IPS-15b (cell line): ENCODE measurements around the gene COPS9.
A peak's percentile ranks its signal among the peaks of the same experiment; 100 is the strongest.

Source experiments
- H3K27me3 ChIP-seq: one replicate; pipeline ENCODE4 v1.6.1; 2013; ENCODE audit warnings: low read length; ENCODE audit not compliant: control insufficient read depth, insufficient read depth
- H3K36me3 ChIP-seq: one replicate; pipeline ENCODE4 v1.6.1; 2013; ENCODE audit warnings: low read length; ENCODE audit not compliant: control insufficient read depth, insufficient read depth
- H3K4me1 ChIP-seq: one replicate; pipeline ENCODE4 v1.6.1; 2013; ENCODE audit warnings: mild to moderate bottlenecking, low read length; ENCODE audit not compliant: control insufficient read depth, insufficient read depth
- H3K4me3 ChIP-seq: one replicate; pipeline ENCODE4 v1.5.1; 2013; ENCODE audit warnings: low read depth, low read length
- H3K9ac ChIP-seq: one replicate; pipeline ENCODE4 v1.6.1; 2013; ENCODE audit warnings: low read depth, mild to moderate bottlenecking, low read length
- H3K9me3 ChIP-seq: one replicate; pipeline ENCODE4 v1.6.1; 2013; ENCODE audit warnings: mild to moderate bottlenecking, low read length; ENCODE audit not compliant: control insufficient read depth, insufficient read depth

Gene COPS9

GRCh38 chr2:240136013-240136670, at the start of gene COPS9:
Gene COPS9 (minus strand): TSS chr2:240136305. CDS start chr2:240136284, 21 bp downstream.
- peaks cover 8% of the 10 kb centered on the region for H3K27me3 ChIP-seq
- H3K9me3 ChIP-seq, result no peaks in the 10 kb centered on the region
- H3K4me3 ChIP-seq, result peak within 1 kb of the TSS; percentile 90
- peaks cover 15% of the 10 kb centered on the region for H3K36me3 ChIP-seq
- peaks cover 7% of the 10 kb centered on the region for H3K4me1 ChIP-seq
- peak within 1 kb of the TSS; percentile 79 for H3K9ac ChIP-seq

DNA sequence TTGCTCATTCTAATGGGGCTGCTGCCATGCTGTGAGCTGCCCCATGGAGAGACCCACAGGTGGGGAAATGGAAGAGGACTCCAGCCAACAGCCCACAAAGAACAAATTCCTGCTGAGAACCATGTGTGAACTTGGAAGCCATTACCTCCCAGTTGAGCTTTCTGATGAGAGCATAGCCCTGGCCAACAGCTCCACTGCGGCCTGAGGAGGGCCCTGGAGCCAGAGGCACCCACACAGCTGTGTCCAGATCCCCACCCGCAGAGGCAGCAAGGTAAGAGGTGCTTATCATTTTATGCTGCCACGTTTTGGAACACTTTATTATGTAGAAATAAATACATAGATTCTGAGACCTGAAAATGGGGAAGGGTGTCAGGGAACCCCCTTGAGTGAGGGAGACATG, 48.6 kb upstream of the COPS9 start:
- Histone ChIP-seq H3K9me3 (peaks cover 5% of the 10 kb centered on the region), H3K27me3 (no peaks in the 10 kb centered on the region), H3K36me3 (no peaks in the 10 kb centered on the region), H3K9ac (no peak overlapping the region), H3K4me1 (no peaks in the 10 kb centered on the region), H3K4me3 (no peak overlapping the region)

- Histone ChIP-seq H3K9me3 (peaks cover 5% of the 10 kb centered on the region), H3K9ac (no peak overlapping the region), H3K36me3 (no peaks in the 10 kb centered on the region), H3K27me3 (no peaks in the 10 kb centered on the region), H3K4me3 (no peak overlapping the region), H3K4me1 (no peaks in the 10 kb centered on the region)
Observed at GRCh38 chr2:240183875-240184590, 47.9 kb upstream of the COPS9 start.

DNA sequence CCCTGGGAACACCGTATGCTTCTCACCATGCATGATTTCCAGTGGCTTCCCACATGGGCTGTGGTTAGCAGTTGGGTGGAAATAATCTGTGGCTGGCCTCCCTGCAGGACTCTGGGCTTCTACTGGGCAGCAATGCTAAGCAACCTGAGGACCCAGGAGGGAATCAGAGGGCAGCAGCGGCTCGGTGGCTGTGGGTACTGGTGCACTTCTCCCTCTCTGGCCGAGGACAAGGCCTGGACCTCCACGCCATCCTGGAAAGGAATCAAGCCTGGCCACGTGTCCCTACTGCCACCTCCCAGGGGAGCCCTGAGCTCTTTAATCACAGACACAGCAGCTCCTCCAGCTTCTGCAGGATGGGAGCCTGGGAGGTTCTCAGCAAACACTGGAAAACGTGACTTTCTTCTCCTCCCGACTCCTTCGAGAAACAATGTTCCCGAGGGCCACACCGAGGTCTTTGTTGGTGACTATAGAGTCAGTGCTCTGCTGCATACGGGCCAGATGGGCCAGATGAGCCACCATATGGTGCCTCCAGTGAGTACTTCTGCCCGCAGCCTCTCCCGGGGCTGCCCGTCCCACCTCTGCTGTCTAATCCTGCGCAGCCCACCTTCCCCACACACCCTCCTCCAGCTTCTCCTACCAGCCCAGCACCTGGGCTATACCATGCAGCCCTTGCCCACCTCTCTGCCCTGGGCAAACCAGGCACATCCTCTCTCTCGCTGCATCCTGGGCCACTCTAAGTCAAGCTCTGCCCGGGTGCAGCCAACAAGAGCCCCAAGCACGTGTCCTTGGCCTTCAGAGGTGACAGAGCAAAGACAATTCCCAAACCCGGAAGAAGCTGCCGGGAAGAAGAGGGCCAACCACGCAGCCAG, 47.1 kb upstream of the COPS9 start:
- no peaks in the 10 kb centered on the region for H3K4me1 ChIP-seq
- H3K9ac ChIP-seq, result no peak overlapping the region
- no peak overlapping the region for H3K4me3 ChIP-seq
- no peaks in the 10 kb centered on the region for H3K36me3 ChIP-seq
- H3K27me3 ChIP-seq, result no peaks in the 10 kb centered on the region
- H3K9me3 ChIP-seq, result peaks cover 5% of the 10 kb centered on the region

DNA sequence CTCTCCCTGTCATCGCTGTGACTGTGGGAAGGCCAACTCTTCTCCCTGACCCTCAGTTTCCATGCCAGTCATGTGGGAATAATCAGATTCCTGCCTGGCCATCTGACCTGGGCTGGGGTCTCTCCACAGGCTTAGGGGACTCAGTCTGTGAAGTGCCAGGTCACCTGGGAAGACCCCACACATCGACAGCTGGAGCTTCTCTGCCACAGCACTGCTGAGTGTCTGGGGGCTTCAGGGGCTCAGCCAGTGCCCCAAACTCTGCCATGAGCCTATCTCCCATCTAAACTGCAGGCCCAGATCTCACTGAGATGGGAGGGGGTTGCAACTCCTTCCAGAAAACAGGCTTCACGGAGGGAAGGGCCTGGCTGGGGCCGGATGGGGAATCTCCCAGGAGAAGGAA, 46.4 kb upstream of the COPS9 start:
- no peaks in the 10 kb centered on the region for H3K4me1 ChIP-seq
- H3K9me3 ChIP-seq, result peaks cover 1% of the 10 kb centered on the region
- H3K4me3 ChIP-seq, result no peak overlapping the region
- no peaks in the 10 kb centered on the region for H3K36me3 ChIP-seq
- no peak overlapping the region for H3K9ac ChIP-seq
- H3K27me3 ChIP-seq, result no peaks in the 10 kb centered on the region

- H3K9ac ChIP-seq, result no peak overlapping the region
- no peaks in the 10 kb centered on the region for H3K27me3 ChIP-seq
- no peaks in the 10 kb centered on the region for H3K9me3 ChIP-seq
- H3K4me1 ChIP-seq, result no peaks in the 10 kb centered on the region
- no peak overlapping the region for H3K4me3 ChIP-seq
- H3K36me3 ChIP-seq, result no peaks in the 10 kb centered on the region
Observed at GRCh38 chr2:240182001-240182400, 45.9 kb upstream of the COPS9 start.

GRCh38 chr2:240179941-240180666, 44.0 kb upstream of the COPS9 start:
- Histone ChIP-seq H3K4me1 (no peaks in the 10 kb centered on the region), H3K36me3 (no peaks in the 10 kb centered on the region), H3K9ac (no peak overlapping the region), H3K4me3 (no peak overlapping the region), H3K9me3 (no peaks in the 10 kb centered on the region), H3K27me3 (no peaks in the 10 kb centered on the region)

GRCh38 chr2:240179186-240179815, 43.2 kb upstream of the COPS9 start:
- Histone ChIP-seq H3K27me3 (no peaks in the 10 kb centered on the region), H3K36me3 (no peaks in the 10 kb centered on the region), H3K9ac (no peak overlapping the region), H3K9me3 (no peaks in the 10 kb centered on the region), H3K4me3 (no peak overlapping the region), H3K4me1 (no peaks in the 10 kb centered on the region)

DNA sequence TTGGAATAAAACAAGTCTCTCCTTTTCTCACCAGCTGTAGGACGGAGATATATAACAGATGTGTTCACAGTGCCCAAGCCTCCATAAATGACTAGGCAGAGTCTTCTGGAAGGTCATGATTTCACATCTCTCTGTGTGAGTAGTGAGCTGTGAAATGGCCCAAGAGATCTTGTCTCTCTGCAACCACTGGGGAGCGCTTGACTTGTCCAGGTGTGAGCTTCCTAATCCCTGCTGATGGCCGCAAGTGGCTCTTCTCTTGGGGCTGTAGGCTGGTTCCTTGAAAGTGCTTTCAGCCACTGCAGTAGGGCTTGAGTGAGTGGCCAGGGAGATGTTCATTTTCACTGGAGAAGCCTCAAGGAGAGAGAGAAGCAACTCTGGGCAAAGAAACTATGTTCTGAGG, 42.5 kb upstream of the COPS9 start:
- Histone ChIP-seq H3K9ac (no peak overlapping the region), H3K4me1 (no peaks in the 10 kb centered on the region), H3K36me3 (no peaks in the 10 kb centered on the region), H3K9me3 (no peaks in the 10 kb centered on the region), H3K27me3 (no peaks in the 10 kb centered on the region), H3K4me3 (no peak overlapping the region)

DNA sequence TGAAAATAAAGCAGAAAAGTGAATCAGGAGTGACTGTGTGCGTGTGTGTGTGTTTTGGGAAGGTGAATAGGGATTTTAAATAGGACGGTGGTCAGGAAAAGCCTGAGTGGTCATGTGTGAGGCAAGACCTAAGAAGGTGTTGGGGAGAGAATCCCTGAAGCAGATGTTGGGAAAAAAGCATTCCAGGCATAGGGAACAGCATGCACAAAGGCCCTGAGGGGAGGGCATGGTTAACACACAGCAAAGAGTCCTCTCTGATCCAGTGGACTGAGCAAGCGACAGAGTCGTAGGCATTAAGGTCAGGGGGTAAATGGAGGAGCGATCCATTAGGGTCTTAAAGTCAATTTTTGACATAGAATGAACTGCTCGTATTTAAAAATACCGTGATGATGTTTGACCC, 38.4 kb upstream of the COPS9 start:
- no peak overlapping the region for H3K4me3 ChIP-seq
- no peaks in the 10 kb centered on the region for H3K9me3 ChIP-seq
- H3K9ac ChIP-seq, result no peak overlapping the region
- H3K4me1 ChIP-seq, result no peaks in the 10 kb centered on the region
- no peaks in the 10 kb centered on the region for H3K27me3 ChIP-seq
- H3K36me3 ChIP-seq, result no peaks in the 10 kb centered on the region
